ENCODE data around the gene CNGB1.

CNGB1 gene

DNA sequence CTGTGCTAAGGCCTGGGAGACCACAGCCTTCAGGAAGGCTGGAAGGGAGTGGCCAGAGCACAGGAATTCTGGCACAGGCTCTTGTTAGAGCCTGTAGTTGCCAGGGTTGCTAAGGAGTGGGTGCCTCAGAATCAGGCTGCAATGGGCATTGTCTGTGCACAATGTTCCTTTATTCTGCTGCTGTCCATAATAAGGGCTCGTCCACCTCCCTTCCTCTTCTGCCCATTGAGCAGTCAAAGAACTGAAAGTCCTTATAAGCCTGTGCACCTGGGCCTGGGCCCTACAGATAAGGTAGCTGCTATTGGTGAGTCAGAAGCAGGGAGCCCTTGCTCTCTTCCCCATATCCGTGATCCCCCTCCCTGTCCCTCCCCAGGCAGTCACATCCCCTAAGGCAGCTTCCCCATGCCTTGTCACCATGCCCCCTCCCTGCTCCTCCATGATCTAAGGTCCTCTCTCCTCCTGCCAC lies 5.4 kb upstream of the CNGB1 start:
- Histone ChIP-seq H3K9me2 (replicated peaks; ENCODE audit: insufficient read depth, low read length) (no peaks in the 10 kb centered on the region), H2AFZ (ENCODE audit: low read depth, low read length, severe bottlenecking) (no peak overlapping the region), H3K4me3 (ENCODE audit: insufficient read depth, low read length, poor library complexity, severe bottlenecking) (no peak overlapping the region), H4K20me1 (ENCODE audit: low read depth, low read length) (no peaks in the 10 kb centered on the region), H3K4me2 (ENCODE audit: low read depth, low read length, poor library complexity, severe bottlenecking) (no peak overlapping the region), H3K27me3 (ENCODE audit: low read length) (no peaks in the 10 kb centered on the region), H3F3A (ENCODE audit: insufficient read depth) (no peaks in the 10 kb centered on the region), H3K79me2 (ENCODE audit: insufficient read depth, low read length) (no peaks in the 10 kb centered on the region), H3K9me3 (ENCODE audit: insufficient read depth, low read length) (no peaks in the 10 kb centered on the region), H3K9ac (ENCODE audit: low read length) (no peak overlapping the region), H3K27ac (ENCODE audit: low read depth, low read length) (no peak overlapping the region), H3K36me3 (ENCODE audit: low read length) (no peaks in the 10 kb centered on the region)
- TF ChIP-seq EZH2phosphoT487 (conservative IDR thresholded peaks at IDR 0.05; ENCODE audit: low read length): no peak
- TF ChIP-seq, protein P1, sequence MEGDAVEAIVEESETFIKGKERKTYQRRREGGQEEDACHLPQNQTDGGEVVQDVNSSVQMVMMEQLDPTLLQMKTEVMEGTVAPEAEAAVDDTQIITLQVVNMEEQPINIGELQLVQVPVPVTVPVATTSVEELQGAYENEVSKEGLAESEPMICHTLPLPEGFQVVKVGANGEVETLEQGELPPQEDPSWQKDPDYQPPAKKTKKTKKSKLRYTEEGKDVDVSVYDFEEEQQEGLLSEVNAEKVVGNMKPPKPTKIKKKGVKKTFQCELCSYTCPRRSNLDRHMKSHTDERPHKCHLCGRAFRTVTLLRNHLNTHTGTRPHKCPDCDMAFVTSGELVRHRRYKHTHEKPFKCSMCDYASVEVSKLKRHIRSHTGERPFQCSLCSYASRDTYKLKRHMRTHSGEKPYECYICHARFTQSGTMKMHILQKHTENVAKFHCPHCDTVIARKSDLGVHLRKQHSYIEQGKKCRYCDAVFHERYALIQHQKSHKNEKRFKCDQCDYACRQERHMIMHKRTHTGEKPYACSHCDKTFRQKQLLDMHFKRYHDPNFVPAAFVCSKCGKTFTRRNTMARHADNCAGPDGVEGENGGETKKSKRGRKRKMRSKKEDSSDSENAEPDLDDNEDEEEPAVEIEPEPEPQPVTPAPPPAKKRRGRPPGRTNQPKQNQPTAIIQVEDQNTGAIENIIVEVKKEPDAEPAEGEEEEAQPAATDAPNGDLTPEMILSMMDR (IDR thresholded peaks at IDR 0.05; ENCODE audit: insufficient read depth, low read length, poor library complexity, severe bottlenecking): no peak

- no peak overlapping the region for H3K4me3 ChIP-seq (ENCODE audit: insufficient read depth, low read length, poor library complexity, severe bottlenecking)
- H2AFZ ChIP-seq (ENCODE audit: low read depth, low read length, severe bottlenecking): no peak overlapping the region
- H3K79me2 ChIP-seq (ENCODE audit: insufficient read depth, low read length): no peaks in the 10 kb centered on the region
- H4K20me1 ChIP-seq (ENCODE audit: low read depth, low read length): no peaks in the 10 kb centered on the region
- TF ChIP-seq, protein P1 (IDR thresholded peaks at IDR 0.05; ENCODE audit: insufficient read depth, low read length, poor library complexity, severe bottlenecking): no peak
- no peak for TF ChIP-seq EZH2phosphoT487 (conservative IDR thresholded peaks at IDR 0.05; ENCODE audit: low read length)
- H3K9me3 ChIP-seq (ENCODE audit: insufficient read depth, low read length): no peaks in the 10 kb centered on the region
- no peaks in the 10 kb centered on the region for H3K9me2 ChIP-seq (replicated peaks; ENCODE audit: insufficient read depth, low read length)
- no peak overlapping the region for H3K27ac ChIP-seq (ENCODE audit: low read depth, low read length)
- no peaks in the 10 kb centered on the region for H3F3A ChIP-seq (ENCODE audit: insufficient read depth)
- no peaks in the 10 kb centered on the region for H3K27me3 ChIP-seq (ENCODE audit: low read length)
- H3K9ac ChIP-seq (ENCODE audit: low read length): no peak overlapping the region
- no peak overlapping the region for H3K4me2 ChIP-seq (ENCODE audit: low read depth, low read length, poor library complexity, severe bottlenecking)
- no peaks in the 10 kb centered on the region for H3K36me3 ChIP-seq (ENCODE audit: low read length)
These were observed 1.4 kb upstream of the CNGB1 start for GRCh38 chr16:57972306-57972705.

GRCh38 chr16:57971848-57972247 lies 920 bp upstream of the CNGB1 start:
- Histone ChIP-seq H3F3A (ENCODE audit: insufficient read depth) (no peaks in the 10 kb centered on the region), H3K27me3 (ENCODE audit: low read length) (no peaks in the 10 kb centered on the region), H3K36me3 (ENCODE audit: low read length) (no peaks in the 10 kb centered on the region)

More at GRCh38 chr16:57971848-57972247, 920 bp upstream of the CNGB1 start:
- no peak overlapping the region for H2AFZ ChIP-seq (ENCODE audit: low read depth, low read length, severe bottlenecking)
- H3K79me2 ChIP-seq (ENCODE audit: insufficient read depth, low read length): no peaks in the 10 kb centered on the region
- TF ChIP-seq, protein P1 (IDR thresholded peaks at IDR 0.05; ENCODE audit: insufficient read depth, low read length, poor library complexity, severe bottlenecking): no peak
- no peak for TF ChIP-seq EZH2phosphoT487 (conservative IDR thresholded peaks at IDR 0.05; ENCODE audit: low read length)
- no peaks in the 10 kb centered on the region for H3K9me2 ChIP-seq (replicated peaks; ENCODE audit: insufficient read depth, low read length)
- no peaks in the 10 kb centered on the region for H3K9me3 ChIP-seq (ENCODE audit: insufficient read depth, low read length)
- no peak overlapping the region for H3K27ac ChIP-seq (ENCODE audit: low read depth, low read length)
- no peak overlapping the region for H3K4me3 ChIP-seq (ENCODE audit: insufficient read depth, low read length, poor library complexity, severe bottlenecking)
- H3K4me2 ChIP-seq (ENCODE audit: low read depth, low read length, poor library complexity, severe bottlenecking): no peak overlapping the region
- no peak overlapping the region for H3K9ac ChIP-seq (ENCODE audit: low read length)
- no peaks in the 10 kb centered on the region for H4K20me1 ChIP-seq (ENCODE audit: low read depth, low read length)

All from SU-DHL-6 (cell line).